Fibroblast of lung (primary cell): ENCODE data around the gene ADH1C.

ENCODE experiments used
- CTCF ChIP-seq, 2 donors: IDR thresholded peaks in 1 of 2; conservative IDR thresholded peaks in 1 of 2; 1 replicate in 1 of 2; 2 replicates in 1 of 2; pipeline ENCODE4 v1.5.1; 2011 to 2012; ENCODE audit warnings: low read length in 2 of 2, control low read depth in 1 of 2, inconsistent platforms in 1 of 2, low read depth in 1 of 2, mild to moderate bottlenecking in 1 of 2
- EZH2 ChIP-seq: IDR thresholded peaks from 2 replicates; pipeline ENCODE4 v1.5.1; 2012; ENCODE audit warnings: low read length, control low read depth, mild to moderate bottlenecking; ENCODE audit errors: missing control alignments

DNA sequence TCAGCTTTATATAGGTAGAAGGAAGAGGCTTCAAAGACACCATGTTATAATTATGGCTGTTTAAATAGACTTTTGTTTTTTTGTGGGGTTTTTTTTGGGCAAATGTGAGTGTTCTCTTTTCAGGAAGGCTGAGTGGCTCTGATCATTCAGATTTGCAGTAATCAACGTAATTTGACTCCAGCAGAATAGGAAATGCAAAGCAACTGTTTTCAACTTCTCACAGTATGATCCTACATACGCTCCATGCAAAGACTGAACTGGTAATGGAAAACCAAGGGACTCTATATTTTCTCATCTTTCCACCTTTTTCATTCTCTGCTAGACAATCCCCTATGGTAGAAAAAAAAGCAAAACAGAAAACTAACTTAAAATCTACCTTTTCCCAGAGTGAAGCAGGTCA is 42.2 kb downstream of the ADH1C start:
- no peak for TF ChIP-seq EZH2
- no peak for TF ChIP-seq CTCF (conservative IDR thresholded peaks at IDR 0.05 in 1 of 2, IDR thresholded peaks at IDR 0.05 in 1 of 2; ENCODE audit: low read depth in 1 of 2, low read length in 2 of 2)
